ENCODE results near the gene PTPRF. TPM values are rescaled to one million over a fixed set of nuclear protein-coding genes. Genes with fewer than 3 reads are reported as not detected.

Gene PTPRF
- polyA plus RNA-seq, 3 donors = not detected

DNA sequence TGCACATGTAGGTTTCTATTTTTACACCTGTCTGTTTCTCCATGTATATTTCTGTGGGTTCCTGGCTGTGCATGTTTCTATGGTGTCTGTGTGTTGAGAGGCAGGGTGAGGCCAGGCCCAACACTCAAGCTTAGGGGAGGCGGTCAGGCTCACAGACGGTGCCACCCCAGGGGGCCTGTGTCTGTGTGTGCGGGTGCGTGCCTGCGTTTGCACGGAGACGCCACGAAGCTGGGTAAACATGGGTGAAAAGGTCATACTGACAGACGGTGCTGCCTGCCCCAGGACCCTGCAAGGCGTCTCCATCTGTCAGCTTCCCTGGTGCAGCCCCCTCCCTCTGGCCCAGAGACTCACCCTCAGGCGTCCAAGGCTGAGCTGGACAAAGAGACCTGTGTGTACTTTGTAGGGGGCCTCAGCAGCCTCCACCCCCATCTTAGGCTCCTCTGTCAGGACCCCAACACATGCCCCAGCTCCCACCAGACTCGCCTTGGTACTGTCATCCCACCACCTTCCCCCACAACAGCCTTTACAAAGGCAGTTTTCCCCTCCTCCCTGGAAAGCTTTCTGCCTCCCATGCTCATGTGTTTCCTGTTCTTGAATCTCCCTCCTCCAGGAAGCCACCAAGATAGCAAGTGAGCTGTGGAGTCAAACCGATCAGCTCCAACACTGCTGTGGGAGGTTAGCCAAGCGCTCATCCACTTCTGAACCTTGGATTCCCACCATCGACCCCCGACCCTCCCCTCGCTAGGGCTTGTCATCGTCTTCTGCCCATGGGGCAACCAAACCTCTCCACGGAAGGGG lies 34.1 kb downstream of the PTPRF start:
- H3K36me3 Mint-ChIP-seq = no peaks in the 10 kb centered on the region
- WGBS (ENCODE audit: insufficient coverage) = 86% methylated on average over 13 of the region's 19 CpGs
- peak overlapping the region in 1 of 2 donors; percentile 78 for H3K4me3 Mint-ChIP-seq

DNA sequence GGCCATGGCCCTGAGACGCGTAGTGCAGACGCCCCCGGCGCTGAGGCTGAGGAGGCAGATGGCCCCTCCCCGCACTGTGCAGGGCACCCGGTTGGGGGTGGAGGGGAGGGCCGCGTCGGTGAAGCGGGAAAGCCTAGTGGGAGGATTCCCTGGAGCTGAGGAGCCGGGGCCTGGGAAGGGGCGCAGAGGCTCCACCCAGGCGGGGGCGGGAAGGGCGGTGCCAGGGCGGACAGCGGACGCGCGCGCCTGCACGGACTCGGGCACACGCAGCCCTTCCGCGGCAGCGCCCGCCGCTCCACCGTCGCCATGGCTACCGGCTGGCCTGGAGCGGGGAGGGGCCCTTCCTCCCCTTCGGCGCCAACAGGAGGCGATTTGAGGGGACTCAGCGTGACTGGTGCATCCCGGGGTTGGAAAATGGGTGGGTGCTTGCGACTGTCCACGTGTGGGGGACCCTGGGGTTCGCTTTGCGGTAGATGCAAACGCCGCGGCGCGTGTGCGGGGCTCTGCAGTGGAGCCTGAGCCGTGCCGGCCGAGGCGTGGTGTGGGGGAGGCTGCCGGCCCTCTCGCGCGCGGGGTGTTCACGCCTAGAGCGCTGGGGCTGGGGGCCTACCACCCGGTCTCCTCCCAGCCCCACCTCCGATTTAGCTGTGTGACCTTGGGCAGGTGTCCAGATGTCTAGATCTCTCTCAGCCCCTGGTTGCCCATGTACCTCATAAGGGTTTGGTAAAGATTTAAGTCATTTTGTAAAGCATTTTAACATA lies 35.1 kb downstream of the PTPRF start:
- WGBS (ENCODE audit: insufficient coverage) = 6% methylated on average over 44 of the region's 62 CpGs
- intact Hi-C loops (cut with micrococcal nuclease) = no loop called here
- peak overlapping the region in 1 of 7 donors; percentile 11 for H3K27ac Mint-ChIP-seq

More for the DNA sequence above, 34.1 kb downstream of the PTPRF start:
- intact Hi-C loops (cut with micrococcal nuclease) = no loop called here
- peaks cover 6% of the 10 kb centered on the region for H3K4me1 Mint-ChIP-seq
- no peaks in the 10 kb centered on the region for H3K36me3 ChIP-seq (replicated peaks in 1 of 2; ENCODE audit: control insufficient read depth in 1 of 2, insufficient read depth in 2 of 2, low read length in 2 of 2)
- H3K4me1 ChIP-seq (ENCODE audit: control insufficient read depth in 1 of 2, insufficient read depth in 2 of 2, low read length in 2 of 2) = peaks cover 8 to 9% of the 10 kb centered on the region in 2 donors
- H3K27ac ChIP-seq (ENCODE audit: low read depth in 1 of 2, low read length in 2 of 2) = no peak overlapping the region
- H3K4me3 ChIP-seq (replicated peaks in 1 of 3; ENCODE audit: low read depth in 2 of 3, low read length in 3 of 3) = no peak overlapping the region
- TF ChIP-seq, protein P1, sequence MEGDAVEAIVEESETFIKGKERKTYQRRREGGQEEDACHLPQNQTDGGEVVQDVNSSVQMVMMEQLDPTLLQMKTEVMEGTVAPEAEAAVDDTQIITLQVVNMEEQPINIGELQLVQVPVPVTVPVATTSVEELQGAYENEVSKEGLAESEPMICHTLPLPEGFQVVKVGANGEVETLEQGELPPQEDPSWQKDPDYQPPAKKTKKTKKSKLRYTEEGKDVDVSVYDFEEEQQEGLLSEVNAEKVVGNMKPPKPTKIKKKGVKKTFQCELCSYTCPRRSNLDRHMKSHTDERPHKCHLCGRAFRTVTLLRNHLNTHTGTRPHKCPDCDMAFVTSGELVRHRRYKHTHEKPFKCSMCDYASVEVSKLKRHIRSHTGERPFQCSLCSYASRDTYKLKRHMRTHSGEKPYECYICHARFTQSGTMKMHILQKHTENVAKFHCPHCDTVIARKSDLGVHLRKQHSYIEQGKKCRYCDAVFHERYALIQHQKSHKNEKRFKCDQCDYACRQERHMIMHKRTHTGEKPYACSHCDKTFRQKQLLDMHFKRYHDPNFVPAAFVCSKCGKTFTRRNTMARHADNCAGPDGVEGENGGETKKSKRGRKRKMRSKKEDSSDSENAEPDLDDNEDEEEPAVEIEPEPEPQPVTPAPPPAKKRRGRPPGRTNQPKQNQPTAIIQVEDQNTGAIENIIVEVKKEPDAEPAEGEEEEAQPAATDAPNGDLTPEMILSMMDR (IDR thresholded peaks at IDR 0.05) = no peak
- no peaks in the 10 kb centered on the region for H3K9me3 ChIP-seq (replicated peaks in 1 of 2; ENCODE audit: control insufficient read depth in 1 of 2, insufficient read depth in 1 of 2, low read length in 2 of 2)
- H4K20me1 ChIP-seq (ENCODE audit: insufficient read depth, low read length) = no peaks in the 10 kb centered on the region
- peaks cover 2 to 21% (median 21%) of the 10 kb centered on the region in 3 donors for H3K27me3 Mint-ChIP-seq (ENCODE audit: low read depth in 3 of 3)
- no peaks in the 10 kb centered on the region for H3K79me2 ChIP-seq (ENCODE audit: insufficient read depth, low read length)
- H3K9ac ChIP-seq (ENCODE audit: insufficient read depth, low read length, poor library complexity, severe bottlenecking) = no peak overlapping the region
- no peaks in the 10 kb centered on the region for H3K9me3 Mint-ChIP-seq
- peaks cover 0 to 13% of the 10 kb centered on the region in 2 donors for H3K27me3 ChIP-seq (ENCODE audit: control insufficient read depth in 2 of 2, insufficient read depth in 2 of 2, low read length in 2 of 2)
- H2AFZ ChIP-seq (ENCODE audit: insufficient read depth, low read depth, low read length, poor library complexity, severe bottlenecking) = no peak overlapping the region
- H3K4me2 ChIP-seq (replicated peaks; ENCODE audit: extremely low read depth, low read length, poor library complexity, severe bottlenecking) = no peak overlapping the region
- no peak overlapping the region for H3K27ac Mint-ChIP-seq
- DNase-seq = no peak

More for the DNA sequence above, 35.1 kb downstream of the PTPRF start:
- peaks cover 8 to 9% of the 10 kb centered on the region in 2 donors for H3K4me1 ChIP-seq (ENCODE audit: control insufficient read depth in 1 of 2, insufficient read depth in 2 of 2, low read length in 2 of 2)
- Mint-ChIP-seq H3K36me3 (no peaks in the 10 kb centered on the region), H3K4me3 (peak overlapping the region; percentile 66 to 78), H3K9me3 (no peaks in the 10 kb centered on the region), H3K4me1 (peaks cover 6% of the 10 kb centered on the region), H3K27me3 (ENCODE audit: low read depth in 3 of 3) (peaks cover 2 to 21% (median 21%) of the 10 kb centered on the region in 3 donors)
- peak overlapping the region; percentile 11 to 72 (median 18) for H3K4me3 ChIP-seq (replicated peaks in 1 of 3; ENCODE audit: low read depth in 2 of 3, low read length in 3 of 3)
- no peaks in the 10 kb centered on the region for H4K20me1 ChIP-seq (ENCODE audit: insufficient read depth, low read length)
- H3K79me2 ChIP-seq (ENCODE audit: insufficient read depth, low read length) = no peaks in the 10 kb centered on the region
- H3K27ac ChIP-seq (ENCODE audit: low read depth in 1 of 2, low read length in 2 of 2) = no peak overlapping the region
- H3K4me2 ChIP-seq (replicated peaks; ENCODE audit: extremely low read depth, low read length, poor library complexity, severe bottlenecking) = peak overlapping the region; percentile 84
- H3K27me3 ChIP-seq (ENCODE audit: control insufficient read depth in 2 of 2, insufficient read depth in 2 of 2, low read length in 2 of 2) = peaks cover 0 to 13% of the 10 kb centered on the region in 2 donors
- peak overlapping the region; percentile 61 for H2AFZ ChIP-seq (ENCODE audit: insufficient read depth, low read depth, low read length, poor library complexity, severe bottlenecking)
- no peaks in the 10 kb centered on the region for H3K36me3 ChIP-seq (replicated peaks in 1 of 2; ENCODE audit: control insufficient read depth in 1 of 2, insufficient read depth in 2 of 2, low read length in 2 of 2)
- peak overlapping the region; percentile 57 for H3K9ac ChIP-seq (ENCODE audit: insufficient read depth, low read length, poor library complexity, severe bottlenecking)
- TF ChIP-seq, protein P1 (IDR thresholded peaks at IDR 0.05) = no peak
- H3K9me3 ChIP-seq (replicated peaks in 1 of 2; ENCODE audit: control insufficient read depth in 1 of 2, insufficient read depth in 1 of 2, low read length in 2 of 2) = no peaks in the 10 kb centered on the region
- no peak for DNase-seq
